ENCODE data around the gene LRRC8D. TPM values are rescaled to one million over a fixed set of nuclear protein-coding genes. Genes with fewer than 3 reads are reported as not detected.

Gene LRRC8D
- total and polyA plus RNA-seq, 9 of the 15 experiments (the other 6 are each of a cell fraction or from before 2014, with no cell fraction given), result 3.4 to 53.9 (median 15.9) TPM

- intact Hi-C loops (cut with micrococcal nuclease), result no loop called here
- TF ChIP-seq ZNF707 (CRISPR knock-in tag; conservative IDR thresholded peaks at IDR 0.05) (no peak), RNF2 (IDR thresholded peaks at IDR 0.05) (no peak), HDAC6 (IDR thresholded peaks at IDR 0.05; ENCODE audit: low read depth, low read length) (no peak), ZNF263 (CRISPR knock-in tag; IDR thresholded peaks at IDR 0.05; ENCODE audit: borderline replicate concordance) (no peak), DMBX1 (CRISPR knock-in tag; IDR thresholded peaks at IDR 0.05; ENCODE audit: borderline replicate concordance) (no peak), TBP (optimal IDR thresholded peaks at IDR 0.05; ENCODE audit: low read depth, low read length) (peak; percentile 41), PRDM10 (IDR thresholded peaks at IDR 0.05; ENCODE audit: partially characterized antibody) (peak; percentile 68), ZNF445 (CRISPR knock-in tag; IDR thresholded peaks at IDR 0.05; ENCODE audit: low read depth) (no peak), E2F1 (CRISPR knock-in tag; IDR thresholded peaks at IDR 0.05) (no peak), ZNF41 (CRISPR knock-in tag; conservative IDR thresholded peaks at IDR 0.05) (no peak), TAF15 (IDR thresholded peaks at IDR 0.05; ENCODE audit: low read depth, low read length) (no peak), VEZF1 (CRISPR knock-in tag; IDR thresholded peaks at IDR 0.05) (no peak), L3MBTL2 (IDR thresholded peaks at IDR 0.05) (0 out of 2 replicates have a peak, but pooled peaks have one; percentile 13)
- peaks cover 8 to 39% of the 10 kb centered on the region in 2 experiments; a peak in 4 of 5 replicates for H3K4me1 ChIP-seq (replicated peaks in 1 of 2; ENCODE audit: control insufficient read depth in 2 of 2, insufficient read depth in 2 of 2, low read length in 2 of 2)
- ChIA-PET POLR2A (interaction anchor here (0.8 to 0.9 kb wide), 2 partner anchors 10 to 55 kb away, joined by 3 to 6 read pairs; no protein-coding TSS in a partner anchor), CTCF (ENCODE audit: low intra/inter-chr PET ratio) (no interaction called here)
- no peaks in the 10 kb centered on the region for H3K36me3 ChIP-seq (ENCODE audit: control insufficient read depth, insufficient read depth, low read length)
- no peak overlapping the region for H3K27ac ChIP-seq (ENCODE audit: extremely low read depth, low read depth, low read length)
- no peaks in the 10 kb centered on the region for H3K79me2 ChIP-seq (ENCODE audit: control insufficient read depth, insufficient read depth, low read length)
- WGBS (ENCODE audit: insufficient coverage, low coverage, missing lambda C conversion rate), result 10% methylated on average over 1 of the region's 1 CpG
- H4K20me1 ChIP-seq (replicated peaks; ENCODE audit: control insufficient read depth, insufficient read depth, low read length), result no peaks in the 10 kb centered on the region
- no peaks in the 10 kb centered on the region for H3K9me3 ChIP-seq (replicated peaks; ENCODE audit: control insufficient read depth, insufficient read depth, low read depth, low read length)
- in situ Hi-C loops (cut with MboI), result no loop called here
- ATAC-seq, result peak; percentile 26; the same call in 1 of the 3 replicates
- peak in 2 of 4 experiments; percentile 36 to 37 for DNase-seq (ENCODE audit: extremely low read depth in 1 of 4, low spot score in 3 of 4)
- FAIRE-seq, result peak; percentile 65
- H3K4me2 ChIP-seq (ENCODE audit: insufficient read depth, low read length), result no peak overlapping the region; the same call in 1 of the 2 replicates
- H3K27me3 ChIP-seq (ENCODE audit: control insufficient read depth in 2 of 2, insufficient read depth in 2 of 2, low read length in 2 of 2), result no peaks in the 10 kb centered on the region
- H3K9me1 ChIP-seq (ENCODE audit: control insufficient read depth, insufficient read depth, low read length), result no peaks in the 10 kb centered on the region
- H3K9ac ChIP-seq (ENCODE audit: insufficient read depth in 1 of 2, low read depth in 2 of 2, low read length in 2 of 2), result peak overlapping the region; percentile 17 to 57; a peak in 2 of 4 replicates
- BruUV-seq (replicated peaks), result no TSS peak
- no peak overlapping the region for H3K4me3 ChIP-seq
- peak overlapping the region; percentile 61 for H2AFZ ChIP-seq (ENCODE audit: low read depth, low read length)
Observed at GRCh38 chr1:89957107-89957506, 136.3 kb downstream of the LRRC8D start.
